GM21529 (cell line): ENCODE results near the gene ABCF1.
A peak's percentile ranks its signal among the peaks of the same experiment; 100 is the strongest.

Experiments used
- ATAC-seq: cut with Tn5 transposase; IDR thresholded peaks from one replicate; pipeline ENCODE4 v1.9.1; 2021; ENCODE audit not compliant: unreplicated experiment

ABCF1 gene

GRCh38 chr6:30618270-30618797 is 47.1 kb downstream of the ABCF1 start:
- ATAC-seq = no peak

- ATAC-seq = no peak
These were observed 48.3 kb downstream of the ABCF1 start for GRCh38 chr6:30619561-30619960.

- no peak for ATAC-seq
These were observed 54.3 kb downstream of the ABCF1 start for GRCh38 chr6:30625511-30625910.

DNA sequence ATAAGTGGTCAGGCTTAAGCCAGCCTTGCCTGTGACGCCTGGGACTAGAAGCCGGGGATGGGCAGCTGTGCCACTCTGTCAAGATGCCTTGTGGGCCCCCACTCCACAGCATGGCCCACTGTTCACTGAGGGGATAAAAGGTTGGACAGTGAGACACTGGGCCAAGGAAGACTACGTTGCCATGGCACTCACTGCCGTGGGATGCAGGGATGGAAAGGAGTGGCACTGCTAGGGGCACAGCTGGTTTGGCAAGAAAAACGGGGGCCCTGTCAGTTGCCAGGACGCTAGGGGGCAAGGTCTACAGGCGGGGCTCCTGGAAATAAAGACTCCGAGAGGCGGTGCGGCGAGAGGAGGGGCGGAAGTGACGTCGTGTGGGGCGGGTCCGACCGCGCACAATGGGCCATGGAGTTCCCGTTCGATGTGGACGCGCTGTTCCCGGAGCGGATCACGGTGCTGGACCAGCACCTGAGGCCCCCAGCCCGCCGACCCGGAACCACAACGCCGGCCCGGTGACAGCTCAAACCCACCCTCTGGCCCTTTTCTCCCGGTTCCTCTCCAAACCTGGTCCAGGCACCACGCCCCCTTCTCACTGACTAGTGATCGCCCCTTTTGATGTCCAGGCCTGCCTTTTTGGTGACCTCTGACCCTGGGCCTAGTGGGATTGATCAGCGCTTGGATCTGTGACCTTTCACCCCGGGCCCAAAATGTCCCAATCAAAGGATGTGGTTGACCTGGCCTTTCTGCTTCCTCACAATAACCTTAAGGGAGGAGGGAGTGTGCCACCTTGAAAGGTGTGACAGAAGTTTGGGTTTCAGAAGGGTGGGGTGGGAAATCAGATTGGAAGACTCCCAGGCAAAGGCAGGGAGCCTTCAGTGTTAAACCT is 55.5 kb downstream of the ABCF1 start, which contains the start of gene ATAT1:
TSS of gene ATAT1 (plus strand) at position 391 of the 883 bp plus-strand sequence.
- ATAC-seq = peak; percentile 95

DNA sequence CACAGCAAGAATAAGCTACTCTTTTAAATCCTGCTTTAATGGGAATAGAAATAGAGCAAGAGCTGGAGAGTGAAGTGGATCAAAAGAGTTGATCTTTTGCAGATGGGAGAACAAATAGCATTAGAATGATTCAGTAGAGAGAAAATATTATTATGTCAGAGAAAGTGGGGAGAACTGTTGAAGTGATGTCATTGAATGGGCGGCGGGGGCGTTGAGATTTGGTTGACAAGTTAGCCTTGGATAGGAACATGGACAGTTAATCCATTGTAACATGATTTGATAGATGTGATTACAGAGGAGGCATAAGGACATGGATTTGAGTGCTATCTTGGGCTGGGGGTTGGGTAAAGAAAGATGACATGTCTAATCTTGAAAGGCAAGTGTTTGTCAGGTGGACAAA is 64.6 kb downstream of the ABCF1 start:
- no peak for ATAC-seq

DNA sequence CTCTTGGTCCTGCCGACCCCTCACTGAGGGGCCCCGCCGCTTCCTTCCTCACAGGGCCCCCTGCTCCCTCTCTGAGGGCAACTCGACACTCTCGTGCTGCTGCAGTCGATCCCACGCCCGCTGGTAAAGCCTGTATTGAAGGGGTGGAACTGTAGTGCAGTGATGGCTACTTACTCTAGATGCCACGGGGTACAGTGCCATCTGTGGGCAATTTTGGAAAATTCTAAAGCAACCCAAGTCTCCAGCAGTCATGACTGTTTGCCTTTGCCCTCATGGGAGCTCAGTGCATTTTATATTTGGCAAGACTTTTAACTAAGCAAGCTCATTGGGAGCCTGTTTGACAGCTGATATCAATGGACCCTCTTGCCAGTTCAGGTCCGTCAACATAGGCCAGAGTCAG is 69.2 kb downstream of the ABCF1 start:
- ATAC-seq = no peak

DNA sequence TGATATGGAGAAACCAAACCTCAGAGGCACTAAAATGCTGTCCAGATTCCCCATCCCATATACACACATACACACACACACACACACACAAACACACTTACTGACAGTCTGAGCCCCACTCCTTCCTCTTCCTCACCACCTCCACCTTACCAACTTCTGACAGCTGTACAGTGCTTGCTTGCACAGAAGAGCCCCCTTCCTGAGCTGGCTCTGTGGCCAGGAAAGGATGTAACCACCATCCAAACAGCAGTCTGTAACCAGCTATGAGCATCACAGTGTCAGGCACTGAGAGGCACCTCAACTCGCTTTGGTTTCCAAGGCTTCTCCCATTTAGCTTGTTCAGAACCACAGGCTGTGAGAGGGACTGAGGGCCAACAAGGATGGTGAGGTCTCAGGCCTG is 69.8 kb downstream of the ABCF1 start:
- ATAC-seq = no peak
